ENCODE data around the gene ZNF121. TPM values are rescaled to one million over a fixed set of nuclear protein-coding genes. Genes with fewer than 3 reads are reported as not detected.

The ZNF121 gene
- polyA plus RNA-seq, 3 donors = 1.5 to 7.2 (median 3.8) TPM

DNA sequence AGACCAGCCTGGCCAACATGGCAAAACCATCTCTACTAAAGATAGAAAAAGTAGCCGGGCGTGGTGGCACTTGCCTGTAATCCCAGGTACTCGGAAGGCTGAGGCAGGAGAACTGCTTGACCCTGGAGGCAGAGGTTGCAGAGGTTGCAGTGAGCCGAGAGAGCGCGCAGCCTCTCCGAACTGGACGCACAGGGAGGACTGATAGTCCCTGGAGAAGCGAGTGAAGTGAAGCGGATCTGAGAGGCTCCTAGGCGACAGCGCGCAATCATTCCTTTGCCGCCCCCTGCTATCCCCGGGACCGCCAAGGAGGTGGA lies 36.5 kb upstream of the ZNF121 start:
- Histone ChIP-seq H3K4me1 (ENCODE audit: control insufficient read depth in 1 of 2, insufficient read depth in 2 of 2, low read length in 2 of 2) (peaks cover 23 to 25% of the 10 kb centered on the region in 2 donors), H2AFZ (ENCODE audit: insufficient read depth, low read depth, low read length, poor library complexity, severe bottlenecking) (peak overlapping the region; percentile 96), H3K27me3 (ENCODE audit: control insufficient read depth in 2 of 2, insufficient read depth in 2 of 2, low read length in 2 of 2) (no peaks in the 10 kb centered on the region), H3K27ac (ENCODE audit: low read depth in 1 of 2, low read length in 2 of 2) (peak overlapping the region; percentile 93 to 95), H4K20me1 (ENCODE audit: insufficient read depth, low read length) (no peaks in the 10 kb centered on the region), H3K36me3 (replicated peaks in 1 of 2; ENCODE audit: control insufficient read depth in 1 of 2, insufficient read depth in 2 of 2, low read length in 2 of 2) (peaks cover 32 to 37% of the 10 kb centered on the region in 2 donors), H3K4me2 (replicated peaks; ENCODE audit: extremely low read depth, low read length, poor library complexity, severe bottlenecking) (peak overlapping the region; percentile 82), H3K9ac (ENCODE audit: insufficient read depth, low read length, poor library complexity, severe bottlenecking) (peak overlapping the region; percentile 83), H3K79me2 (ENCODE audit: insufficient read depth, low read length) (peaks cover 12% of the 10 kb centered on the region), H3K9me3 (replicated peaks in 1 of 2; ENCODE audit: control insufficient read depth in 1 of 2, insufficient read depth in 1 of 2, low read length in 2 of 2) (no peaks in the 10 kb centered on the region), H3K4me3 (replicated peaks in 1 of 3; ENCODE audit: low read depth in 2 of 3, low read length in 3 of 3) (peak overlapping the region; percentile 75 to 99 (median 96))
- Mint-ChIP-seq H3K4me3 (peak overlapping the region; percentile 99 to 100), H3K27ac (peak overlapping the region; percentile 99 to 100 (median 100)), H3K27me3 (ENCODE audit: low read depth in 3 of 3) (no peaks in the 10 kb centered on the region), H3K36me3 (peaks cover 31 to 33% of the 10 kb centered on the region in 2 donors), H3K9me3 (peaks cover 0 to 10% (median 3%) of the 10 kb centered on the region in 7 donors), H3K4me1 (peaks cover 21% of the 10 kb centered on the region)
- DNase-seq = no peak
- intact Hi-C loops (cut with micrococcal nuclease) = loop anchor here (1.0 to 5.0 kb wide), 5 partner anchors 33 to 170 kb away; partner anchors contain the start of genes ZNF121 (in 1 of the 2), ZNF562 (in 1 of the 2) and ZNF846 (in 1 of the 2)
- whole genome bisulfite sequencing (ENCODE audit: insufficient coverage) = 2% methylated on average over 11 of the region's 16 CpGs
- no peak for TF ChIP-seq CTCF (IDR thresholded peaks at IDR 0.05)

DNA sequence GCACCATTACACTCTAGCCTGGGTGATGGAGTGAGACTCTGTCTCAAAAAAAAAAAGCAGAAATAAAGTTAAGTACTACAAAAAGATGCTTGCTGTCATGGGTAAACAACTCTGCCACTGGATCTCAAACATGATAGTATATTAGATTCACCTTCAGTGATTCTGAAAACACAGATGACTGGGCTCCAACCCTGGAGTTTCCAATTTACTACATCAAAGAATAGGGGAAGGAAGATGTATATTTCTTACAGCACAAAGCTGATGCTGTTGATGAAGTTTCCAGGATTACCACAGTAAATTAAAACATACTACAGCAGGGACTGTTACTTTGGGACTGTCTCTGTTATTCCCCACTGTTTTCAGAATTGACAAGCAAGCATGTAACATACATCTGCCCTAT lies 31.5 kb upstream of the ZNF121 start:
- Histone ChIP-seq H3K9ac (ENCODE audit: insufficient read depth, low read length, poor library complexity, severe bottlenecking) (no peak overlapping the region), H3K36me3 (replicated peaks in 1 of 2; ENCODE audit: control insufficient read depth in 1 of 2, insufficient read depth in 2 of 2, low read length in 2 of 2) (peaks cover 80 to 87% of the 10 kb centered on the region in 2 donors), H3K4me2 (replicated peaks; ENCODE audit: extremely low read depth, low read length, poor library complexity, severe bottlenecking) (no peak overlapping the region), H3K79me2 (ENCODE audit: insufficient read depth, low read length) (peaks cover 10% of the 10 kb centered on the region), H4K20me1 (ENCODE audit: insufficient read depth, low read length) (no peaks in the 10 kb centered on the region), H3K27me3 (ENCODE audit: control insufficient read depth in 2 of 2, insufficient read depth in 2 of 2, low read length in 2 of 2) (no peaks in the 10 kb centered on the region), H3K4me3 (replicated peaks in 1 of 3; ENCODE audit: low read depth in 2 of 3, low read length in 3 of 3) (no peak overlapping the region), H3K27ac (ENCODE audit: low read depth in 1 of 2, low read length in 2 of 2) (no peak overlapping the region), H3K9me3 (replicated peaks in 1 of 2; ENCODE audit: control insufficient read depth in 1 of 2, insufficient read depth in 1 of 2, low read length in 2 of 2) (peaks cover 32 to 38% of the 10 kb centered on the region in 2 donors), H2AFZ (ENCODE audit: insufficient read depth, low read depth, low read length, poor library complexity, severe bottlenecking) (no peak overlapping the region), H3K4me1 (ENCODE audit: control insufficient read depth in 1 of 2, insufficient read depth in 2 of 2, low read length in 2 of 2) (peaks cover 8 to 9% of the 10 kb centered on the region in 2 donors)
- H3K27me3 Mint-ChIP-seq (ENCODE audit: low read depth in 3 of 3) = no peaks in the 10 kb centered on the region
- peaks cover 77 to 82% of the 10 kb centered on the region in 2 donors for H3K36me3 Mint-ChIP-seq
- H3K27ac Mint-ChIP-seq = no peak overlapping the region
- H3K4me3 Mint-ChIP-seq = no peak overlapping the region
- H3K9me3 Mint-ChIP-seq = peaks cover 22 to 45% (median 40%) of the 10 kb centered on the region in 7 donors
- intact Hi-C loops (cut with micrococcal nuclease) = no loop called here
- H3K4me1 Mint-ChIP-seq = peaks cover 6% of the 10 kb centered on the region
- no peak for TF ChIP-seq CTCF (IDR thresholded peaks at IDR 0.05)
- DNase-seq = no peak

Data from CD14-positive monocyte (primary cell).